Upper lobe of left lung (tissue), 6 donors: ENCODE results near the gene ITPKB. TPM values are rescaled to one million over a fixed set of nuclear protein-coding genes. Genes with fewer than 3 reads are reported as not detected.

ENCODE experiments used
- ATAC-seq, 2 donors: fragments of 200-7000 bp; cut with Tn5 transposase; one replicate each; pipeline ENCODE4 v1.9.1; 2022; ENCODE audit warnings: mild to moderate bottlenecking in 2 of 2, moderate library complexity in 2 of 2; ENCODE audit not compliant: low FRiP score in 2 of 2
- DNase-seq, 2 donors: peaks; one replicate each; pipeline ENCODE4 v3.0.0-alpha.2; 2019 to 2020
- H3K27ac ChIP-seq, 4 donors: fragments of 200-600 bp; sonication (generic); one replicate each; pipeline ENCODE4 v1.5.1; 2016 to 2019
- H3K27me3 ChIP-seq, 4 donors: fragments of 200-600 bp; sonication (generic); one replicate each; pipeline ENCODE4 v1.5.1; 2017 to 2019
- H3K36me3 ChIP-seq, 4 donors: fragments of 200-600 bp; sonication (generic); one replicate each; pipeline ENCODE4 v1.5.1; 2016 to 2019
- H3K4me1 ChIP-seq, 4 donors: fragments of 200-600 bp; sonication (generic); one replicate each; pipeline ENCODE4 v1.5.1; 2018 to 2019
- H3K4me3 ChIP-seq, 4 donors: fragments of 200-600 bp; sonication (generic); one replicate each; pipeline ENCODE4 v1.5.1; 2017 to 2019; ENCODE audit warnings: mild to moderate bottlenecking in 2 of 4, moderate library complexity in 1 of 4
- H3K9me3 ChIP-seq, 4 donors: fragments of 200-600 bp; sonication (generic); one replicate each; pipeline ENCODE4 v1.5.1; 2018 to 2019
- CTCF ChIP-seq, 6 experiments: fragments of 450-650 bp in 4 of 6; fragments of 200-600 bp in 2 of 6; sonication (generic) in 2 of 6; IDR thresholded peaks; one replicate each; pipeline ENCODE4 v1.5.1; 2016 to 2019; ENCODE audit warnings: antibody characterized with exemption in 6 of 6
- EP300 ChIP-seq, 4 donors: sonication (generic); formaldehyde crosslinking; IDR thresholded peaks; one replicate each; pipeline ENCODE4 v1.5.1; 2017; ENCODE audit warnings: antibody characterized with exemption in 4 of 4, control low read depth in 2 of 4
- POLR2A ChIP-seq, 4 donors: fragments of 450-650 bp; IDR thresholded peaks; one replicate each; pipeline ENCODE4 v1.5.1; 2016 to 2017; ENCODE audit warnings: antibody characterized with exemption in 4 of 4, mild to moderate bottlenecking in 2 of 4
- POLR2AphosphoS5 ChIP-seq, 2 donors: sonication (generic); formaldehyde crosslinking; IDR thresholded peaks; one replicate each; pipeline ENCODE4 v1.5.1; 2017; ENCODE audit warnings: antibody characterized with exemption in 2 of 2
- WGBS, 2 donors: methylation state at CpG; one replicate each; pipeline ENCODE4 v1.1.5; 2017 to 2018; 5-methylcytosine and 5-hydroxymethylcytosine counted together
- total RNA-seq, 6 donors: library from RNA; depleted of rRNA in 4 of 6; stranded (reverse); fragments of >200 nt in 4 of 6; gene quantifications; one replicate each; pipeline versions ENCODE4 v1.1.0 to v1.2.1, GENCODE V29; 2016 to 2021
- donor health status: DM: no; HTN: no; CAD: no; lungs with moderate emphysema.
- donor health status: DM: no; HTN: yes; CAD: no; lungs with severe emphysema.

Gene ITPKB
- total RNA-seq, 6 donors from 2014 or later = 19.8 to 62.9 (median 45.8) TPM

GRCh38 chr1:226684026-226684425, 55.1 kb downstream of the ITPKB start:
- no peak for DNase-seq
- Histone ChIP-seq H3K4me1 (peaks cover 43 to 62% (median 53%) of the 10 kb centered on the region in 4 donors), H3K36me3 (no peaks in the 10 kb centered on the region), H3K27me3 (no peaks in the 10 kb centered on the region), H3K4me3 (no peak overlapping the region), H3K9me3 (no peaks in the 10 kb centered on the region), H3K27ac (no peak overlapping the region)
- no peak for ATAC-seq
- no peak for TF ChIP-seq POLR2A (IDR thresholded peaks at IDR 0.05)
- no peak for TF ChIP-seq EP300 (IDR thresholded peaks at IDR 0.05)
- no peak for TF ChIP-seq POLR2AphosphoS5 (IDR thresholded peaks at IDR 0.05)
- no peak for TF ChIP-seq CTCF (IDR thresholded peaks at IDR 0.05)
- WGBS, 2 donors = 78 to 79% methylated on average over 6 to 7 of the region's 7 CpGs

GRCh38 chr1:226682871-226683814, 55.9 kb downstream of the ITPKB start:
- TF ChIP-seq POLR2AphosphoS5 (IDR thresholded peaks at IDR 0.05) (no peak), CTCF (IDR thresholded peaks at IDR 0.05) (no peak), POLR2A (IDR thresholded peaks at IDR 0.05) (no peak), EP300 (IDR thresholded peaks at IDR 0.05) (no peak)
- Histone ChIP-seq H3K27me3 (no peaks in the 10 kb centered on the region), H3K9me3 (no peaks in the 10 kb centered on the region), H3K27ac (peak overlapping the region in 3 of 4 donors; percentile 17 to 94 (median 18)), H3K4me3 (no peak overlapping the region), H3K36me3 (no peaks in the 10 kb centered on the region), H3K4me1 (peaks cover 44 to 63% (median 56%) of the 10 kb centered on the region in 4 donors)
- 87 to 92% methylated on average over 9 of the region's 9 CpGs for WGBS, 2 donors
- DNase-seq (no peak), ATAC-seq (no peak)

- Histone ChIP-seq H3K27ac (peak overlapping the region in 2 of 4 donors; percentile 29 to 94), H3K36me3 (no peaks in the 10 kb centered on the region), H3K9me3 (no peaks in the 10 kb centered on the region), H3K4me3 (no peak overlapping the region), H3K27me3 (no peaks in the 10 kb centered on the region), H3K4me1 (peaks cover 46 to 68% (median 59%) of the 10 kb centered on the region in 4 donors)
- no peak for DNase-seq
- TF ChIP-seq POLR2A (IDR thresholded peaks at IDR 0.05) = no peak
- TF ChIP-seq CTCF (IDR thresholded peaks at IDR 0.05) = no peak
- TF ChIP-seq POLR2AphosphoS5 (IDR thresholded peaks at IDR 0.05) = no peak
- no peak for TF ChIP-seq EP300 (IDR thresholded peaks at IDR 0.05)
- 73 to 76% methylated on average over 2 to 4 of the region's 4 CpGs for whole genome bisulfite sequencing, 2 donors
- no peak for ATAC-seq
Measured at GRCh38 chr1:226681652-226682493, 57.2 kb downstream of the ITPKB start.

GRCh38 chr1:226680653-226681052, 58.4 kb downstream of the ITPKB start:
- H3K9me3 ChIP-seq = no peaks in the 10 kb centered on the region
- H3K4me1 ChIP-seq = peaks cover 58 to 80% (median 71%) of the 10 kb centered on the region in 4 donors
- H3K27me3 ChIP-seq = no peaks in the 10 kb centered on the region
- TF ChIP-seq EP300 (IDR thresholded peaks at IDR 0.05) = no peak
- no peak for TF ChIP-seq POLR2A (IDR thresholded peaks at IDR 0.05)
- no peak for TF ChIP-seq CTCF (IDR thresholded peaks at IDR 0.05)
- no peak for TF ChIP-seq POLR2AphosphoS5 (IDR thresholded peaks at IDR 0.05)
- ATAC-seq (no peak), DNase-seq (no peak)
- 61 to 79% methylated on average over 4 to 5 of the region's 5 CpGs for WGBS, 2 donors
- peak overlapping the region in 1 of 4 donors; percentile 48 for H3K4me3 ChIP-seq
- H3K27ac ChIP-seq = peak overlapping the region; percentile 87 to 94 (median 91)
- no peaks in the 10 kb centered on the region for H3K36me3 ChIP-seq
